Testis (tissue), 2 donors: Measurements from ENCODE around the gene DCAF12.

Experiments used
- CTCF ChIP-seq, 3 experiments: fragments of 450-650 bp in 2 of 3; fragments of 200-600 bp in 1 of 3; sonication (generic) in 1 of 3; IDR thresholded peaks; one replicate each; pipeline ENCODE4 v1.5.1; 2016 to 2019; ENCODE audit warnings: antibody characterized with exemption in 3 of 3, mild to moderate bottlenecking in 2 of 3, moderate library complexity in 1 of 3
- POLR2A ChIP-seq: fragments of 450-650 bp; IDR thresholded peaks from one replicate; pipeline ENCODE4 v1.6.1; 2017; ENCODE audit warnings: antibody characterized with exemption, mild to moderate bottlenecking, moderate library complexity

GRCh38 chr9:34154057-34154456 is 27.6 kb upstream of the DCAF12 start:
- TF ChIP-seq CTCF (IDR thresholded peaks at IDR 0.05) (no peak), POLR2A (no peak)
